Non-pigmented ciliary epithelial cell (primary cell): ENCODE measurements around the gene ZIC5.

ENCODE experiments used
- DNase-seq: peaks from one replicate; pipeline ENCODE4 v3.0.0-alpha.2; 2010; ENCODE audit warnings: low read depth

Gene ZIC5

DNA sequence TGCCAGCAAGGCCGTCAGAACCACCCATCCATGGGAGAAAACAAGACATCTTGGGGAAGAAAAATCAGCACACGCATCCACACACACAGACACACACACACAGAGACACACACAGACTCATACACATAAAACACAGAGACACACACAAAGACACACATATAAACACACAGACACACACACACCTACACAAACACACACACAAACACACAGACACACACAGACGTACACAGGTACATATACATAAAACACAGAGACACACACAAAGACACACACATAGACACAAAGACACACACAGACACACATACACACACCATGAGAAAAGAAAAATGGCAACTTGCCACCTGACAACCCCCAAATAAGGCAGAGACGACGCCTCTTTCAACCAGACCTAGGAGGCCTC, 40.6 kb downstream of the ZIC5 start:
- no peak for DNase-seq

GRCh38 chr13:99929866-99930265, 41.7 kb downstream of the ZIC5 start:
- DNase-seq = no peak

DNA sequence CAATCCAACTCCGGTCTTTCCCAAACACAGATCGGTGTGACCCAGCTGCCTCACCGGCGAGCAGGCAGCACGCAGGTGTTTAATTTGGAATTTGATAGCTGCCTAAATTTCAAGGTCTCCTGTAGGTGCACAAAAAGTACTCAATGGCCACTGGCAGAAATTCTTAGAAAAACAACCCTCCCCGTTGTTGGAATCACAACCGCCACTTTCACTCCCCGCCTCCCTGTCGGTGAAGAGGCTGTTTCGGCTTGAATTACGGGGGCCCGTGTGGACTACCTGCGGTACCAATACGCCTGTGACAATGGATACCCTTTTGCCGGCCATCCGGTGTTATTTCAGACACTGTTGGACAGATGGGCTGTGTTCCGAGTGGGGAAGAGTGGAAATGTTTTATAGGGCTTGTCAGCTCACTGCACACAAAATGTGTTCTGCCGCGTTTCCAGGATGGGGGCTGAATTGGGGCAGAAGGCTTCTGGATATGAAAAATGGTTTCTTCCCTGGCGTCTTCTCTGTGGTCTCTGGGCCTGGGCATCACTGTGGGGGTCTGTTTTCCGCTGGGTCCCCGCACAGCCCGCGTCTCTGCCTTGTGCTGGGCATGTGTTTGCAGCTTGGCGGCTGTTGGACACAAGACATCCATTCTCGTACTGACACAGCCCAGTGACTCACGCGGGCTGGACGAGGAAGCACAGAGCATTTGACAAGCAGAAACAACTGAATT, 45.4 kb downstream of the ZIC5 start:
- no peak for DNase-seq

GRCh38 chr13:99923877-99924582, 47.5 kb downstream of the ZIC5 start:
- DNase-seq = no peak

DNA sequence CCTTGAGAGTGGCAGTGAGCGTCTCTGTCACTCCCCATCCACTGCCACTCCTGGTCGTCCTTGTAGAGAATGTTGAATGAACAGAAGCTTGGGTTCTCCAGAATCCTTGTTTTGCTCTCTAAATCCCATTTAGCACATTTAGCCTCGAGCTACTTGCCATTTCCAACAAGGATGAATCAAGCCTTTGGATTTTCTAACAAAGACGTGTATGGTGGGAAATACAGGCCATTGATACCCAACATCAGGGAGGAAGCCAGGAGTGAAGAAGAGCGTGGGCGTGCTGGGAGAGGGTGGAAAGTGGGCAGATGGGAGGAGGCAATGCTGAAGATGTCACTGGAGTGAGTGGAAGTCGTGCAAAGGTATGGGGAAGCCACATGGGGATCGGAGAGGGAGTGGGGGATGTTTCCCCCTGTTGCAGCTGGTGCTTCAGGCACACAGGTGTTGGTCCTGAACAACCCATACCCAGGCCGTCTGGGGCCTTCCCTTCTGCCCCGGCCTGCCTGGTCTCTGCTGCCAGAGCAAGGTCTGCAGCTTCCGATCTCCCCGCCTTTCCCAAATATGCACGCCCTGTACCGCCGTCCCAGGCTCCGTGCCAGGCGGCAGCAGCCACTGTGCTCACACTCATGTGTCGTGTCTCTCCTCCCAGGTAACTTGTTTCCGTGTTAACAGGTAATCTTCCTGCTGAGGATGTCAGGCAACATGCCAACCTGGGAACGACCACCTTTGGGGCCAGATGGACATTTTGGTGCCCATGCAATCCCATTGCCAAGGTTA, 48.7 kb downstream of the ZIC5 start:
- no peak for DNase-seq

- no peak for DNase-seq
Measured at GRCh38 chr13:99919132-99919531, 52.4 kb downstream of the ZIC5 start.

DNA sequence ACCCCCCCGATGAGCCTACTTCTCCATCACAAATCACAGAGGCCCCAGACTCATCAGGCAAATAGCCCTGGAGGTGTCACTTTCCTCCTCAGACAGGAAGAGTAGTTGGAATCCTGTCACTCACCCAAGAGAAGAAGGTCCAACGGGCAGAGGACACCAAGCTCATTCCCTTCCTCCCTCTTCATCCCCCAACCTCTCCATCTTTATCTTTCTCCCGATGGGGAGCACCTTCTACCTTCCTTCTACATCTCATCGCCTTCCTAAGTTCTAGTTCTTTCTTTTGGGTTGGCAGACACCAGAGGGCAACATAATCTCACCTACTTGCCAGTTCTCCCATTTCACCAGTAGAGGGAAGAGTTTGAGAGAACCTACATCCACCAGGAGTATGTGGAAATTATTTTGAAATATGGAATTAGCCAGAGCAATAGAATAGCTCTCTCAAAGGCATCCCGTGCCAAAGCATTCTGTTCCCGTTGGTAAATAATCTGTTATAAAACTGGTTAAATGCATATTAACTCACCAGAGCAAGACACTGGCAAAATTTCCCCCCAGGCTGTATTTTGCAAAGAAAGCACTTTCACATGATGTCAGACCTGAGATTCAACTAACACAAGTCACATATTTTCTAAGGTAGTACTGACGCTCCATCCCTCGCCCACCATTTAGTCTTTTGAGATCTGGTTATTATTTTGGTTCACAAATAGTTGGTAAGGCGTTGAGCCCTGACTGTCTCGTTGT, 55.0 kb downstream of the ZIC5 start:
- DNase-seq = peak; percentile 55

- no peak for DNase-seq
Measured at GRCh38 chr13:99913167-99913566, 58.4 kb downstream of the ZIC5 start.
